OCI-LY1 (cell line): ENCODE data around the gene GJC1.

ENCODE experiments used
- H2AFZ ChIP-seq: fragments of 200-600 bp; sonication (generic), shearing (Covaris generic); 2 replicates; pipeline ENCODE4 v1.6.0; 2014; ENCODE audit warnings: antibody characterized with exemption, mild to moderate bottlenecking, low read length
- H3F3A ChIP-seq: fragments of 200-600 bp; sonication (generic), shearing (Covaris generic); 2 replicates; pipeline ENCODE4 v1.6.0; 2014; ENCODE audit warnings: mild to moderate bottlenecking, antibody characterized with exemption, low read length, moderate library complexity; ENCODE audit not compliant: insufficient read depth
- H3K27ac ChIP-seq: fragments of 200-600 bp; sonication (generic); 2 replicates; pipeline ENCODE4 v1.5.1; 2014; ENCODE audit warnings: low read length, mixed run types, mild to moderate bottlenecking, low read depth; ENCODE audit not compliant: poor library complexity, severe bottlenecking
- H3K27me3 ChIP-seq: fragments of 200-600 bp; sonication (generic); 2 replicates; pipeline ENCODE4 v1.6.0; 2014; ENCODE audit warnings: antibody characterized with exemption, mild to moderate bottlenecking, low read length, moderate library complexity; ENCODE audit not compliant: insufficient read depth
- H3K36me3 ChIP-seq: fragments of 200-600 bp; sonication (generic); 2 replicates; pipeline ENCODE4 v1.6.1; 2014; ENCODE audit warnings: mild to moderate bottlenecking, antibody characterized with exemption, low read length, moderate library complexity, mixed read lengths; ENCODE audit not compliant: insufficient read depth
- H3K4me1 ChIP-seq: fragments of 200-600 bp; sonication (generic); 2 replicates; pipeline ENCODE4 v1.5.1; 2014; ENCODE audit warnings: mild to moderate bottlenecking, low read length, moderate library complexity; ENCODE audit not compliant: insufficient read depth, severe bottlenecking
- H3K4me2 ChIP-seq: fragments of 200-600 bp; sonication (generic), shearing (Covaris generic); 2 replicates; pipeline ENCODE4 v1.6.1; 2014; ENCODE audit warnings: low read length
- H3K4me3 ChIP-seq: fragments of 200-600 bp; sonication (generic); 2 replicates; pipeline ENCODE4 v1.5.1; 2014; ENCODE audit warnings: low read length, low read depth, mild to moderate bottlenecking, mixed read lengths; ENCODE audit not compliant: poor library complexity, severe bottlenecking
- H3K79me2 ChIP-seq: fragments of 200-600 bp; shearing (Covaris generic); 2 replicates; pipeline ENCODE4 v1.6.1; 2016; ENCODE audit warnings: mixed run types, low read length, mixed read lengths; ENCODE audit not compliant: insufficient read depth
- H3K9ac ChIP-seq: fragments of 200-600 bp; sonication (generic), shearing (Covaris generic); 2 replicates; pipeline ENCODE4 v1.6.1; 2014; ENCODE audit warnings: mild to moderate bottlenecking, low read length, mixed read lengths
- H3K9me2 ChIP-seq: fragments of 200-600 bp; sonication (generic), shearing (Covaris generic); 2 replicates; pipeline ENCODE4 v1.6.1; 2014; ENCODE audit warnings: low read depth, mild to moderate bottlenecking, low read length, mixed read lengths
- H3K9me3 ChIP-seq: fragments of 200-600 bp; shearing (Covaris generic); 2 replicates; pipeline ENCODE4 v1.6.1; 2014; ENCODE audit warnings: low read length, mixed read lengths
- H4K20me1 ChIP-seq: fragments of 200-600 bp; sonication (generic), shearing (Covaris generic); 2 replicates; pipeline ENCODE4 v1.6.0; 2016; ENCODE audit warnings: mild to moderate bottlenecking, low read length; ENCODE audit not compliant: insufficient read depth
- EZH2 ChIP-seq: fragments of 200-600 bp; sonication (generic), shearing (Covaris generic); IDR thresholded peaks from 2 replicates; pipeline ENCODE4 v1.8.0; 2017; ENCODE audit warnings: borderline replicate concordance, mixed run types, mild to moderate bottlenecking, antibody characterized with exemption, low read length, moderate library complexity, mixed read lengths
- TF ChIP-seq, protein P1 (sequence below): fragments of 200-600 bp; sonication (generic), shearing (Covaris generic); IDR thresholded peaks from 2 replicates; pipeline ENCODE4 v1.5.1; 2017; ENCODE audit warnings: mild to moderate bottlenecking, antibody characterized with exemption, low read length, moderate library complexity, mixed read lengths

The GJC1 gene

DNA sequence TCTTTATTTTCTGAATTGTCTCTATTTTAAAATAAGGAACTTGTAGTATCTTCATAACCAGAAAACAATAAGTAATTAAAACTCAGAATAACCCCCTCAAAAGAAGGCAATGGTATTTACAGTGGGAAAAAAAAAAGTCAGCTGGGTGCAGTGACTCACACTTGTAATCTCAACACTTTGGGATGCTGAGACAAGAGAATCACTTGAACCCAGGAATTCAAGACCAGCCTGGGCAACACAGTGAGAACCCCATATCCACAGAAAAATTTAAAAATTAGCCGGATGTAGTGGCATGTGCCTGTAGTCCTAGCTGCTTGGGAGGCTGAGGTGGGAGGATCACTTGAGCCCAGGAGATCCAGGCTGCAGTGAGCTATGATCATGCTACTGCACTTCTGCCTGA is 37.8 kb downstream of the GJC1 start:
- no peaks in the 10 kb centered on the region for H3K79me2 ChIP-seq
- H3K9me3 ChIP-seq: no peaks in the 10 kb centered on the region
- H3K27ac ChIP-seq: no peak overlapping the region
- H4K20me1 ChIP-seq: no peaks in the 10 kb centered on the region
- no peak overlapping the region for H2AFZ ChIP-seq
- H3K4me1 ChIP-seq: no peaks in the 10 kb centered on the region
- H3K36me3 ChIP-seq: no peaks in the 10 kb centered on the region; the same call in 1 of the 2 replicates
- H3K4me3 ChIP-seq: no peak overlapping the region
- H3K4me2 ChIP-seq: no peak overlapping the region
- no peak overlapping the region for H3K9ac ChIP-seq
- TF ChIP-seq EZH2: no peak
- TF ChIP-seq, protein P1, sequence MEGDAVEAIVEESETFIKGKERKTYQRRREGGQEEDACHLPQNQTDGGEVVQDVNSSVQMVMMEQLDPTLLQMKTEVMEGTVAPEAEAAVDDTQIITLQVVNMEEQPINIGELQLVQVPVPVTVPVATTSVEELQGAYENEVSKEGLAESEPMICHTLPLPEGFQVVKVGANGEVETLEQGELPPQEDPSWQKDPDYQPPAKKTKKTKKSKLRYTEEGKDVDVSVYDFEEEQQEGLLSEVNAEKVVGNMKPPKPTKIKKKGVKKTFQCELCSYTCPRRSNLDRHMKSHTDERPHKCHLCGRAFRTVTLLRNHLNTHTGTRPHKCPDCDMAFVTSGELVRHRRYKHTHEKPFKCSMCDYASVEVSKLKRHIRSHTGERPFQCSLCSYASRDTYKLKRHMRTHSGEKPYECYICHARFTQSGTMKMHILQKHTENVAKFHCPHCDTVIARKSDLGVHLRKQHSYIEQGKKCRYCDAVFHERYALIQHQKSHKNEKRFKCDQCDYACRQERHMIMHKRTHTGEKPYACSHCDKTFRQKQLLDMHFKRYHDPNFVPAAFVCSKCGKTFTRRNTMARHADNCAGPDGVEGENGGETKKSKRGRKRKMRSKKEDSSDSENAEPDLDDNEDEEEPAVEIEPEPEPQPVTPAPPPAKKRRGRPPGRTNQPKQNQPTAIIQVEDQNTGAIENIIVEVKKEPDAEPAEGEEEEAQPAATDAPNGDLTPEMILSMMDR: no peak
- no peaks in the 10 kb centered on the region for H3K9me2 ChIP-seq
- no peaks in the 10 kb centered on the region for H3F3A ChIP-seq
- H3K27me3 ChIP-seq: 0 out of 2 replicates have a peak, but pooled peaks cover 4% of the 10 kb centered on the region

DNA sequence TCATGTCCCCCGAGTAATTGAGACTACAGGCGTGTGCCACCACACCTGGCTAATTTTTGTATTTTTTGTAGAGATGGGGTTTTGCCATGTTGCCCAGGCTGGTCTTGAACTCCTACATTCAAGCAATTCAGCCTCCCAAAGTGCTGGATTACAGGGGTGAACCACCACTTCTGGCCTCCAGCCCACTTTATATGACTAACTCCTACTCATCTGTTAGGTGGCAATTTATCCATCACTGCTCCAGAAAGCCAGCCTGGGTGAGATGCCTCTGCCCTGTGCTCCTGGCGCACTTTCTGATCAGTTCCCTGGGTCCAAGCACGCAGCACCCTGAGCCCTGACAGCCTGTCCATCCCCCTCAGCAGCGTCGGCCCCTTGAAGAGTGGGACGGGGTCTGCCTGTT is 41.9 kb downstream of the GJC1 start:
- no peaks in the 10 kb centered on the region for H3K79me2 ChIP-seq
- no peak overlapping the region for H3K9ac ChIP-seq
- TF ChIP-seq EZH2: no peak
- TF ChIP-seq, protein P1: no peak

DNA sequence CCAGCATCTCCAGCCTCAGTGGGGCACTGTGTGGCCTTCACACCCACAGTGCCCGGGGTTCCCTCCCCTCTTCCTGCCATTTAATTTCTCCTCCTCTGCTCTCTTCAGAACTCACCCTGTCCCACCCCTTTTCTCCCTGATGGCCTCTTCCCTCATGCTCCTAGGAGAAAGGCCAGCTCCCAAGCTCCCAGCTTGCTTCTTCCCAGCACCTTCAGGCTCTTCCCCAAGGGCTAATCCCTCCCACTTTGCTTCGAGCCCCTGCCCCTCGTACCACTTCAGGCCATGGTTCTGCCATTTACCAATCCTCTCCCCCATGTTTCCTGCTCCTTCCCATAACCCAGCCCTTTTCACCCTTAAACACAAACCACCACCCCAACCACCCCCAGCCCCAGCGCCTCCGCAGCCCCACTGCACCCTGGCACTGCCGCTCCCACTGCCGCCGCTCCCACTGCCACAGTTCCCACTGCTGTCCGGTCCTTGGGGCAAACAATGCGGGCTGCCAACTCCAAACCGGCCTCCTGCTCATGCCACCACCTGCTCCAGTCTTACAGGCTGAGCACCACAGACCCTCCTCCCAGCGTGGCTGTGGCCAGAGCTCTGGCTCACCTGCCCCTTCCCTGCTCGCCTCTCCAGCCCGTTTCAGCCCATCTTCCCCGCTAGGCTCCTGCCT is 42.7 kb downstream of the GJC1 start:
- H3K9ac ChIP-seq: no peak overlapping the region
- H4K20me1 ChIP-seq: no peaks in the 10 kb centered on the region
- H3K9me2 ChIP-seq: no peaks in the 10 kb centered on the region
- no peak for TF ChIP-seq EZH2
- TF ChIP-seq, protein P1: no peak
- H3K4me2 ChIP-seq: no peak overlapping the region
- H3K9me3 ChIP-seq: no peaks in the 10 kb centered on the region
- no peaks in the 10 kb centered on the region; the same call in 1 of the 2 replicates for H3K36me3 ChIP-seq
- H3K4me1 ChIP-seq: no peaks in the 10 kb centered on the region
- H2AFZ ChIP-seq: no peak overlapping the region
- no peaks in the 10 kb centered on the region for H3F3A ChIP-seq
- H3K27ac ChIP-seq: no peak overlapping the region
- no peaks in the 10 kb centered on the region for H3K79me2 ChIP-seq
- H3K27me3 ChIP-seq: 0 out of 2 replicates have a peak, but pooled peaks cover 4% of the 10 kb centered on the region
- H3K4me3 ChIP-seq: no peak overlapping the region

More for the DNA sequence above, 41.9 kb downstream of the GJC1 start:
- Histone ChIP-seq H3K27ac (no peak overlapping the region), H2AFZ (no peak overlapping the region), H3K4me1 (no peaks in the 10 kb centered on the region), H3K4me3 (no peak overlapping the region), H3K9me2 (no peaks in the 10 kb centered on the region), H3K27me3 (0 out of 2 replicates have a peak, but pooled peaks cover 4% of the 10 kb centered on the region), H3F3A (no peaks in the 10 kb centered on the region), H3K9me3 (no peaks in the 10 kb centered on the region), H3K36me3 (no peaks in the 10 kb centered on the region; the same call in 1 of the 2 replicates), H3K4me2 (no peak overlapping the region), H4K20me1 (no peaks in the 10 kb centered on the region)
